ENCODE measurements around the gene DRD3.

GRCh38 chr3:114112696-114113095, 66.2 kb downstream of the DRD3 start:
- TF ChIP-seq, protein P1, sequence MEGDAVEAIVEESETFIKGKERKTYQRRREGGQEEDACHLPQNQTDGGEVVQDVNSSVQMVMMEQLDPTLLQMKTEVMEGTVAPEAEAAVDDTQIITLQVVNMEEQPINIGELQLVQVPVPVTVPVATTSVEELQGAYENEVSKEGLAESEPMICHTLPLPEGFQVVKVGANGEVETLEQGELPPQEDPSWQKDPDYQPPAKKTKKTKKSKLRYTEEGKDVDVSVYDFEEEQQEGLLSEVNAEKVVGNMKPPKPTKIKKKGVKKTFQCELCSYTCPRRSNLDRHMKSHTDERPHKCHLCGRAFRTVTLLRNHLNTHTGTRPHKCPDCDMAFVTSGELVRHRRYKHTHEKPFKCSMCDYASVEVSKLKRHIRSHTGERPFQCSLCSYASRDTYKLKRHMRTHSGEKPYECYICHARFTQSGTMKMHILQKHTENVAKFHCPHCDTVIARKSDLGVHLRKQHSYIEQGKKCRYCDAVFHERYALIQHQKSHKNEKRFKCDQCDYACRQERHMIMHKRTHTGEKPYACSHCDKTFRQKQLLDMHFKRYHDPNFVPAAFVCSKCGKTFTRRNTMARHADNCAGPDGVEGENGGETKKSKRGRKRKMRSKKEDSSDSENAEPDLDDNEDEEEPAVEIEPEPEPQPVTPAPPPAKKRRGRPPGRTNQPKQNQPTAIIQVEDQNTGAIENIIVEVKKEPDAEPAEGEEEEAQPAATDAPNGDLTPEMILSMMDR (IDR thresholded peaks at IDR 0.05; ENCODE audit: control extremely low read depth in 1 of 3, insufficient read depth in 1 of 3, low read depth in 1 of 3, low read length in 3 of 3) = no peak
- TF ChIP-seq POLR2A (IDR thresholded peaks at IDR 0.05; ENCODE audit: control extremely low read depth in 1 of 2, low read depth in 2 of 2, low read length in 2 of 2) (no peak), USF2 (IDR thresholded peaks at IDR 0.05; ENCODE audit: low read length) (no peak), ATF2 (IDR thresholded peaks at IDR 0.05; ENCODE audit: low read length) (no peak), GABPA (IDR thresholded peaks at IDR 0.05; ENCODE audit: borderline replicate concordance, insufficient read depth, low read length) (no peak), EP300 (IDR thresholded peaks at IDR 0.05; ENCODE audit: borderline replicate concordance in 1 of 2, low read depth in 2 of 2, low read length in 2 of 2) (no peak)
